HEK293T (cell line): ENCODE data around the gene FAHD2B.
"Not testable (repeated sequence)": the region's sequence is repeated elsewhere in the genome, so short reads cannot be mapped to it uniquely, and the experiment has no call there.

Experiments
- NFRKB ChIP-seq: fragments of 450-650 bp; IDR thresholded peaks from 2 replicates; pipeline ENCODE4 v1.6.1; 2016; ENCODE audit warnings: mild to moderate bottlenecking, moderate library complexity
- SP1 ChIP-seq: fragments of 450-650 bp; IDR thresholded peaks from 2 replicates; pipeline ENCODE4 v1.6.1; 2017
- SUZ12 ChIP-seq: fragments of 450-650 bp; IDR thresholded peaks from 2 replicates; pipeline ENCODE4 v1.6.1; 2016; ENCODE audit warnings: mild to moderate bottlenecking
- TARDBP ChIP-seq: fragments of 450-650 bp; IDR thresholded peaks from 2 replicates; pipeline ENCODE4 v1.6.1; 2016
- ZNF384 ChIP-seq: fragments of 450-650 bp; IDR thresholded peaks from 2 replicates; pipeline ENCODE4 v1.6.1; 2016

DNA sequence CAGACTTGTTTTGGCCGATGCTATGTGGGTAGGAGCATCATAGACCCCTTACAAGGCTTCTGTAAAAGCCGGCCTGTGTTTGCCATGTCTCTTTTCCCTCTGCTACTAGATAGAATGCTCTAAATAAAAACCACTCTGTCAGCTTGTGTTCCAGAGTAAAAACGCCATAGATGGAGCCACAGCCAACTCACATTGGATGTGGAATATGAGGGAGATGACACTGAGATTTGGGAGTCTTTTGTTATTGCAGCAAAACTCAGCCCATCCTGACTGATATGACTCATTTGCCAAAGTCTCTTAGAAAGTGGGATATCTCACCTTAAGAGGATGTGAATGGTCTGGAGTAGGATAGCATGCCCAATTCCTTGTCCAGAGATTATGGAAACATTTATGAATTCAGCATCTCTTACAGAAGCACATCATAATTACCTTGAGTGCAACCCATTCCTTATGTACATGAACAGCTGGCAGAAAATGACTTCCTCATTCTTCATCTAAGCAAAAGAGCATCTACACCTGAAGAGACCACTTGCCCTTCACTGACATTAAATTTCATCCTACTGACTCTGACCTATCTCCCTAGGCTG is 4.2 kb upstream of the FAHD2B start:
- TF ChIP-seq TARDBP, ZNF384, NFRKB, SP1, SUZ12: not testable (repeated sequence)
